Ureter (tissue), 1 donor: Measurements from ENCODE around the gene TDRD7. TPM values are rescaled to one million over a fixed set of nuclear protein-coding genes. Genes with fewer than 3 reads are reported as not detected.
A peak's percentile ranks its signal among the peaks of the same experiment; 100 is the strongest.
"Not testable (repeated sequence)": the region's sequence is repeated elsewhere in the genome, so short reads cannot be mapped to it uniquely, and the experiment has no call there.

Source experiments
- DNase-seq: peaks from one replicate; pipeline ENCODE4 v3.0.0-alpha.2; 2020; ENCODE audit warnings: low spot score
- total RNA-seq: library from RNA; stranded (reverse); gene quantifications from one replicate; pipeline ENCODE4 v1.2.4, GENCODE V29; 2023
- donor health status: DM: yes; HTN: yes; CAD: no.

The TDRD7 gene
- total RNA-seq, 1 donor from 2014 or later: 12.9 TPM

- DNase-seq: no peak
Observed at GRCh38 chr9:97478301-97478981, 66.5 kb downstream of the TDRD7 start.

- no peak for DNase-seq
Observed at GRCh38 chr9:97479496-97480159, 67.7 kb downstream of the TDRD7 start.

- no peak for DNase-seq
Observed at GRCh38 chr9:97480174-97480573, 68.3 kb downstream of the TDRD7 start.

GRCh38 chr9:97480749-97481148, 68.9 kb downstream of the TDRD7 start:
- no peak for DNase-seq

- no peak for DNase-seq
Observed at GRCh38 chr9:97484134-97484533, 72.2 kb downstream of the TDRD7 start.

GRCh38 chr9:97487107-97487506, 75.2 kb downstream of the TDRD7 start:
- DNase-seq: no peak

- no peak for DNase-seq
Observed at GRCh38 chr9:97487861-97488260, 76.0 kb downstream of the TDRD7 start.

GRCh38 chr9:97491216-97491999, 79.5 kb downstream of the TDRD7 start:
- no peak for DNase-seq

GRCh38 chr9:97497558-97498375, 85.9 kb downstream of the TDRD7 start:
- DNase-seq: not testable (repeated sequence)

GRCh38 chr9:97498846-97499245, 87.0 kb downstream of the TDRD7 start:
- DNase-seq: not testable (repeated sequence)

GRCh38 chr9:97500263-97500662, 88.4 kb downstream of the TDRD7 start:
- no peak for DNase-seq

GRCh38 chr9:97500765-97501176, 88.9 kb downstream of the TDRD7 start:
- DNase-seq: no peak

GRCh38 chr9:97501177-97501971, 89.5 kb downstream of the TDRD7 start, which contains the start of gene TMOD1:
TSS of gene TMOD1 (plus strand) at chr9:97501666. CDS start at chr9:97524189, 22,523 bp downstream.
- DNase-seq: no peak

GRCh38 chr9:97501972-97502221, 90.0 kb downstream of the TDRD7 start:
- no peak for DNase-seq

GRCh38 chr9:97502222-97502983, 90.5 kb downstream of the TDRD7 start:
- peak; percentile 48 for DNase-seq

GRCh38 chr9:97502984-97503861, 91.3 kb downstream of the TDRD7 start:
- peak; percentile 44 for DNase-seq

- peak; percentile 36 for DNase-seq
Observed at GRCh38 chr9:97503862-97504210, 91.9 kb downstream of the TDRD7 start.

- DNase-seq: peak; percentile 41
Observed at GRCh38 chr9:97504381-97505216, 92.7 kb downstream of the TDRD7 start.

- peak; percentile 17 for DNase-seq
Observed at GRCh38 chr9:97505845-97506244, 93.9 kb downstream of the TDRD7 start.
